SK-MEL-5 (cell line): ENCODE results near the gene SHISA7. TPM values are rescaled to one million over a fixed set of nuclear protein-coding genes. Genes with fewer than 3 reads are reported as not detected.

Experiments used
- DNase-seq: peaks from one replicate; pipeline ENCODE4 v3.0.0-alpha.2; 2016; ENCODE audit warnings: low read depth, low spot score
- in situ Hi-C: cut with HindIII; loops from 2 replicates; pipeline ENCODE4 v1.10.0; 2016; ENCODE audit warnings: low sequenced_read_pairs, high pct_unique_total_duplicates, low pct_unique_long_range_greater_than_20kb
- total RNA-seq: library from RNA; depleted of rRNA; stranded (reverse); fragments of >200 nt; shearing (Covaris generic); gene quantifications from 2 replicates; pipeline ENCODE4 v1.2.3, GENCODE V29; 2014; rRNA removed

Gene SHISA7
- total RNA-seq, 1 experiment from 2014 or later: not detected

DNA sequence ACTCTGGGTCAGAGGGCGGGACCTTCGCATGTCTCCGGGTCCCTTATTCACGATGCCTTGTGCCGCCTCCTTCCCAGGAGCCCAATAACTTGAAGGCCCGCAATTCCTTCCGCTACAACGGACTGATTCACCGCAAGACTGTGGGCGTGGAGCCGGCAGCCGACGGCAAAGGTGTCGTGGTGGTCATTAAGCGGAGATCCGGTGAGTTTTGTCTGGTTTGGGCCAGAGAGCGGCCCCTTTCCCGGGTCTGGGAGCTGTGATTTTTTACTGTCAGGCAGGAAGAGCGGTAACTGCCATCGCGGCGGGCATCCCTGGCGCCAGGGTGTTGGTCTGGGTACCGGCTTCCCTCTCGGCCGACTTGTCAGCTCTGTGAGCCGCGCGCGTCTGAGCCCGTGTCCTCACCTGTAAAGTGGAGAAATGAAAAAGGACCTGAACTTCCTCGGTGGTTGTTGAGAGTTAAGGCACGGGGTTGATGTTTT lies 56.6 kb downstream of the SHISA7 start:
- no peak for DNase-seq
- in situ Hi-C loops: no loop called here

DNA sequence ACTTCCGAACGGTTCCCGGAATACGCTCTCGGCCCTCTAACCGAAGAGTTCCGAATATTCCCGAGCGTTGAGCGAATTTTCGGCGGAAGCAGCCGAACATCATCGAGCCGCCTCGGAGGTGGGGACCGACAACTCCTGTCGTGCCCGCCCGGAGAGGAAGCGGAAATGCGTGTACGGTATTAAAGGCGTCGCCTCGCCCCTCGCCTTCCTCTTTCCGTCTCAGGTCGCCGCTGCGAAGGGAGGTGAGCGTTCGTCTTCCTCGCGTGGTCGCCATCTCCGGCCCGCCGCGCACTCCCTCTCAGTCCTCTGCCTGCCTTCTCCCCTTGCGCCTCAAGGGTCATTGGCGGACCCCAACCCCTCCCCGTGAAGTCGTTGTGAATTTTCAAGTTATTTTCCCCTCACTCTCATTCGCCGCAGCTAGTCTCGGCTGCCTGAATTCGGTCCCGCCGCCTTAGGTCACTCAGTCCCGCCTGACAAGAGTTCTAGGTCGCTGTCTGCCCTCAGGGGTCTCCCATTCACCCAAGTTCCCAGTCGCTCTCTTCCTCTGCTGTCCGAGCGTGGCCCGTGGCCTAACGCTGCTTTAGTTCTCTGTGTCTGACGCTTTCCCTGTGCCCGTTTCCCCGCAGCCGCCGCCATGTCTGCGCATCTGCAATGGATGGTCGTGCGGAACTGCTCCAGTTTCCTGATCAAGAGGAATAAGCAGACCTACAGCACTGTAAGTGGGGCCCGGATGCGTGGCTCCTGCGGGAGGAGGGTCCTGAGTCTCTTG lies 57.2 kb downstream of the SHISA7 start, which contains the start of gene RPL28:
Gene RPL28 (plus strand): TSS at position 209 of the 769 bp plus-strand sequence. CDS start 426 bp downstream, at position 635.
- DNase-seq: peak; percentile 98
- in situ Hi-C loops: no loop called here

DNA sequence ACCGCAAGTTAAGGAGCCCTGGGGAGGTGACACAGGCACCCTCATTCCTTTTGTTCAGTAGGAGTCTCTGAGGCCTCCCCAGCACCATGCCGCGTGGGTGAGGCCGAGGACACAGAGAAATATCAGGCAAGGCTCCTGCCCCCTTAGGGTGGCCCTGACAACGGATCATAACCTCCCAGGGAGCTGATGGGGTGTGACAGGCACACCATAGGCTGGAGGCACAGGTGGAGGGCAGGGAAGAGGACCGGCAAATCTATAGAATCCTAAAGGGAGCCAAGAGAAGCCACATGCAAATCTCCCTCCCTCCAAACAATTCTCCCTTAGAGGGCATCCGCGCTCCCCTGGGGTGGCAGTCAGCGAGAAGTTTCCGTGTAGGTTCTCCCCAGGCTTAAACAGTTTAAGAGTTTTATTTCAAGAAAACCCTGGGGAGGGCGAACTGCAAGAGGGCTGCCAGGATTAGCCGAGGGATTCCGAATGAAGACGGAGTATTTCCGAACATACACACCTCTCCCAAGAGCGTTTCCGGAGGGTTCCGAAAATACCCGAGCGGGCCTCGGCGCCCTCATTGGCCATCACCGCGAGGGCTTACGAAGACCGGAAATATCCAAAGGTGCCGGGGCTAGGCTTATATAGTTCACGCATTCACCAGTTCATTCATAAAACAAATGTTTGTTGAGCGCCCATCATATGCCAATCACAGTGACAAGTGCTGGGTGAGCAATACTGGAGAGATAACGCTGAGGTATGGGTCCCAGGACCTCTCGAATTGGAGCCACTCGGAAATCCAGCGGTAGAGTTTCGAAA lies 58.0 kb downstream of the SHISA7 start:
- in situ Hi-C loops: no loop called here
- peak; percentile 95 for DNase-seq

DNA sequence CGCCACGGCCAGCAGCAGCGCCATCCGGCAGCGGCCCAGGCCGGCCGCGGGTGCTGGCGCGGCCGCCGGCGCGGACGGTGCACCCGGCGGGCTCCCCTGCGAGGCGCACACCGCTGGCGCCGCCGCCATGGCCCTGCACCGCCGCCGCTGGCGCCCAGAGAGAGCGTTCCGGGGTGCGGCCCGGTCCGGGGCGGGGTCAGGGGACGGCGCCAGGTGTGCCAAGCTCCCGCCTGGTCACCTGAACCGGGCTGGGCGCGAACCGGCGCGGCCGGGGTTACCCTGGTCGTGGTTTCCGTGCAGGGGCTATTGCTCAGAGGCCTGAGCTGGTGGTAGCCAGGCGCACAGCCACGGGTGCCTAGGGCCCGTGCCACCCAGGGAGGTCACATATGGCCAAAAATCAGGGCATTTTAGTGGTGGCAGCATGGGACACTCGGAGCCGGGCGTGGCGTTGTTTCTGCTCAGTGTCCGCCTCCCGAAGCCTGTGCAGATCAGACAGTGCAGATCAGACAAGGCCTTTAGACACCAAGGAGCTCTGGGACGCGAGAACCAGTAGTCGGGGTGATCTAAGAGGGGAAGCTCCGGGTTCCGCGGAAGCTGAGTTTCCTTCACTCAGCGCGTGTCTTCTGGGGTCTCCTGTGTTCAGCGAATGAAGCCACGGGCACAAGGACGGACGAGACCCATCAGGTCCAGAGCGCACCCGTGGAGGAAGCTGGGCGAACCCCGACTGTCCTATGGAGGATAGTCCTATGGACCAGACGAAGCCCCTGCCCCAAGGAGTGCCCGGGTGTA lies 58.8 kb downstream of the SHISA7 start, which contains the start of gene TMEM238:
Gene TMEM238 (minus strand): TSS at position 162 of the 789 bp plus-strand sequence. CDS start 33 bp downstream, at position 129.
- in situ Hi-C loops: no loop called here

DNA sequence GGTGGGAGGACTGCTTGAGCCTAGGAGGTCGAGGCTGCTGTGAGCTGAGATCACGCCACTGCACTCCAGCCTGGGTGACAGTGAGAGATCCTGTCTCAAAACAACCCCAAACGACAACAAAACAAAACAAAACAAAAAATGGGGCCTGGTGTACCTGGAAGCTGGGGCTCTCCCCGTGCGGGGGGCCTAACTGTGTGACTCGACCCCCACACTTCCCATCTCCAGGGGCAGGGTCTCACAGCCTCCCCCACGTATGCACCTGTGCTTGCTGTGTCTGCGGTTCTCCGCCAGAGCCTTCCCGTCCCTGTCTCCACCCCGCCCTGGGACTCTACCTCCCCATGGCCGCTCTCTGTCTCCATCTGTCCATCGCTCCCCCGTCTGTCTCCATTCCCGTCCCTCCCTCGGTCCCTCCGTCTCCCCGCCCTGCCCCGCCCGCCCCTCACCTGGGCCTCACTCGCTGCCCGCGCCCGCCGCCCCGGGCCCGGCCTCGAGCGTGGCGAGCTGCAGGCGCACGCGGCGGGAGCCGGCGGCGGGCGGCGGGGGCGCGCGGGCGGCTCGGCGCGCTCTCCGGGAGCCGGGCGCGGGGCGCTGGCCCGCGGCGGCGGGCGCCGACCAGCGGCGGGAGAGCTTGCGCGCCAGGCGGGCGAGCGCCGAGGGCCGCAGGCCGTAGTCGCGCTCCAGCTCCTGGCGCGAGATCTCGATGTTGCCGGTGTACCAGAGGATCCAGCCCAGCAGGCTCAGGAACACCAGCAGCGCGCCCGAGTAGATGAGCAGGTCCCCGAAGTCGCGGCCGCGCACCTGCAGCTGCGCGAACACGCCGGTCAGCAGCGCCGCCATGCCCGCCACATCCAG lies 59.6 kb downstream of the SHISA7 start:
- no peak for DNase-seq
- in situ Hi-C loops: no loop called here

More for the DNA sequence above, 58.8 kb downstream of the SHISA7 start, which contains the start of gene TMEM238:
- no peak for DNase-seq

DNA sequence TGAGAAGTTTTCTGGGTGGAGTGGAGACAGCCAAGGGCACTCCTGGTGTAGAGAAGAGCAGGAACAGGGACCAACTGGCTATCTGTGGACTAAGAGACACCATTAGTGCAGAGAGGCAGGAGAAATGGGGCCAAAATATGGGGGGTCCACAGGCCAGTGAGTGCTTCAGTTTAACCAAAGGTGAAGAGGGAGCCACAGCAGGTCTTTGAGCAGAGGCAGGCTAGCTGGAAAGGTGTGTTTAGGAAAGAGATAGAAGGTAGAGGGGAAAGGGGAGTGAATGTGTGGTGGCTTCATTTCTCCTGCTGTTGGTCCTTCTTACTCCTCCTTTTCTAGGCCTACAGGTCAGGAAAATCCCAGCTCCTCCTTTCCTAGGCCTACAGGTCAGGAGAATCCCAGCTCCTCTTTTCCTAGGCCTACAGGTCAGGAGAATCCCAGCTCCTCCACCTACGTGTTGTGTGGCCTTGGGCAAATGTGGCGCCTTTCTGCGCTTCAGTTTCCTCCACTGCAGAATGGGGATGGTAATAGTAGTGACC lies 60.5 kb downstream of the SHISA7 start:
- no peak for DNase-seq
- in situ Hi-C loops: no loop called here

DNA sequence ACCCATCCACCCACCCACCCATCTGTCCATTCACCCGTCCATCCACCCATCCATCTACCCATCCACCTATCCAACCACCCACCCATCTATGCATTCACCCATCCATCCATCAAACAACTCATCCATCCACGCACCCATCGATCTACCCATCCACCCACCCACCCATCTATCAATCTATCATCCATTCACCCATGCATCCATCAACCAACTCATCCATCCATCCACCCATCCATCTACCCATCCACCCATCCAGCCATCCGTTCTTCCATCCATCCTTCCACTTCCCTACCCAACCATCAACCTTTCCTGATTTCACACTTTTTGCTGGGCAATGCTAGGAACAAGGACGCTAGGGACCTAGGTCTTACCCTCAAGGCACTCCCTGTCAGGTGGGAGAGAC lies 61.1 kb downstream of the SHISA7 start:
- no peak for DNase-seq
- in situ Hi-C loops: no loop called here

DNA sequence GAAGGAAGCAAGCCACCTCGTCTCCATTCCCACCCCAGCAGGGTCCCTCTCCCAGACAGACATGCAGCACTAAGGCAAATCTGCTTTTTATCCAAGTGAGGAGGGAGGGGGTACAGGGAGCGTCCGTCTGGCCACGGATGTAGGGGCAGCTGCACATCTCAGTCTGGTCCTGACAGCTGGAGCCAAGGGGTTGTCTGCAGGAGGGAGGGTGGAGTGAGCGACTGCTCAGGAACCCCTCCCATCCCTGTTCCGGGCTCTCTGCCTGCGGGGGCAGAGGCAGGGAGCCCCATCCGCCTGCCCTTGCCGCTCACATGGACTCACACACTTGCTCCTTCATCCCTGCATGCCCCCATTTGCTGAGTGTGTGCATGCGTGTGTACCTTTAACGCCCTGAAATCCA lies 63.9 kb downstream of the SHISA7 start:
- no peak for DNase-seq

More for the DNA sequence above, 63.9 kb downstream of the SHISA7 start:
- in situ Hi-C loops: no loop called here

Other genes starting within 250 kb of the SHISA7 start
- gene PTPRH, start 233.8 kb downstream of the SHISA7 start, total RNA-seq: 29.8 and 38.1 TPM in 2 replicates
- 0.21 and 0.55 TPM in 2 replicates for gene TMEM86B, start 214.5 kb downstream of the SHISA7 start, total RNA-seq
- gene PPP6R1, start 184.3 kb downstream of the SHISA7 start, total RNA-seq: 33.7 and 44.3 TPM in 2 replicates
- gene HSPBP1, start 163.2 kb downstream of the SHISA7 start, total RNA-seq: 33.7 and 39.7 TPM in 2 replicates
- 3.3 and 3.5 TPM in 2 replicates for gene BRSK1, start 159.3 kb downstream of the SHISA7 start, total RNA-seq
- not detected in 2 replicates for gene TMEM150B, start 118.0 kb downstream of the SHISA7 start, total RNA-seq
- 5.2 and 7.5 TPM in 2 replicates for gene KMT5C, start 103.4 kb downstream of the SHISA7 start, total RNA-seq
- gene COX6B2, start 88.6 kb downstream of the SHISA7 start, total RNA-seq: 0.16 and 0.42 TPM in 2 replicates
- not detected in 2 replicates for gene GARIN5B, start 80.0 kb downstream of the SHISA7 start, total RNA-seq
- gene IL11, start 72.8 kb downstream of the SHISA7 start, total RNA-seq: not detected in 2 replicates
- not detected in 2 replicates for gene TMEM190, start 66.5 kb downstream of the SHISA7 start, total RNA-seq
- 0.51 TPM in 1 of 2 replicates, not detected in the other for gene TMEM238, start 59.0 kb downstream of the SHISA7 start, total RNA-seq
- gene RPL28, start 57.4 kb downstream of the SHISA7 start, total RNA-seq: 394 and 461 TPM in 2 replicates
- 269 and 276 TPM in 2 replicates for gene UBE2S, start 35.5 kb downstream of the SHISA7 start, total RNA-seq
- gene ISOC2, start 18.3 kb upstream of the SHISA7 start, total RNA-seq: 79.2 and 90.6 TPM in 2 replicates
- not detected in 2 replicates for gene C19orf85, start 21.5 kb upstream of the SHISA7 start, total RNA-seq
- gene ZNF628, start 33.3 kb upstream of the SHISA7 start, total RNA-seq: 0.71 and 3.1 TPM in 2 replicates
- 11.8 TPM in 2 replicates for gene NAT14, start 41.9 kb upstream of the SHISA7 start, total RNA-seq
- 0.05 TPM in 1 of 2 replicates, not detected in the other for gene SSC5D, start 45.1 kb upstream of the SHISA7 start, total RNA-seq
- gene SBK2, start 93.8 kb upstream of the SHISA7 start, total RNA-seq: not detected in 2 replicates
- not detected in 2 replicates for gene SBK3, start 102.2 kb upstream of the SHISA7 start, total RNA-seq
- 2.4 and 3.8 TPM in 2 replicates for gene ZNF579, start 137.5 kb upstream of the SHISA7 start, total RNA-seq
- gene FIZ1, start 156.2 kb upstream of the SHISA7 start, total RNA-seq: 1.9 and 5.3 TPM in 2 replicates
- gene ZNF524, start 157.0 kb upstream of the SHISA7 start, total RNA-seq: 4.7 and 5.5 TPM in 2 replicates
- 0.69 and 0.85 TPM in 2 replicates for gene ZNF865, start 162.3 kb upstream of the SHISA7 start, total RNA-seq
- 1.7 and 1.8 TPM in 2 replicates for gene ZNF784, start 181.3 kb upstream of the SHISA7 start, total RNA-seq
- gene ZNF580, start 197.7 kb upstream of the SHISA7 start, total RNA-seq: 2.8 and 4.0 TPM in 2 replicates
- gene ZNF581, start 200.3 kb upstream of the SHISA7 start, total RNA-seq: 10.6 and 15.3 TPM in 2 replicates
- 8.3 and 10.1 TPM in 2 replicates for gene CCDC106, start 204.9 kb upstream of the SHISA7 start, total RNA-seq
- 131 and 139 TPM in 2 replicates for gene U2AF2, start 211.7 kb upstream of the SHISA7 start, total RNA-seq
- 25.3 and 29.0 TPM in 2 replicates for gene EPN1, start 231.9 kb upstream of the SHISA7 start, total RNA-seq